NCI-H446 (cell line): ENCODE results near the gene DLGAP1.

Source experiments
- DNase-seq, 2 experiments: peaks; one replicate each; lab custom pipeline; 2025; lab: John Stamatoyannopoulos, UW

DLGAP1 gene

GRCh38 chr18:4238966-4239365 is 216.1 kb downstream of the DLGAP1 start:
- no peak for DNase-seq

GRCh38 chr18:4237664-4238041 is 217.5 kb downstream of the DLGAP1 start:
- DNase-seq = no peak

DNA sequence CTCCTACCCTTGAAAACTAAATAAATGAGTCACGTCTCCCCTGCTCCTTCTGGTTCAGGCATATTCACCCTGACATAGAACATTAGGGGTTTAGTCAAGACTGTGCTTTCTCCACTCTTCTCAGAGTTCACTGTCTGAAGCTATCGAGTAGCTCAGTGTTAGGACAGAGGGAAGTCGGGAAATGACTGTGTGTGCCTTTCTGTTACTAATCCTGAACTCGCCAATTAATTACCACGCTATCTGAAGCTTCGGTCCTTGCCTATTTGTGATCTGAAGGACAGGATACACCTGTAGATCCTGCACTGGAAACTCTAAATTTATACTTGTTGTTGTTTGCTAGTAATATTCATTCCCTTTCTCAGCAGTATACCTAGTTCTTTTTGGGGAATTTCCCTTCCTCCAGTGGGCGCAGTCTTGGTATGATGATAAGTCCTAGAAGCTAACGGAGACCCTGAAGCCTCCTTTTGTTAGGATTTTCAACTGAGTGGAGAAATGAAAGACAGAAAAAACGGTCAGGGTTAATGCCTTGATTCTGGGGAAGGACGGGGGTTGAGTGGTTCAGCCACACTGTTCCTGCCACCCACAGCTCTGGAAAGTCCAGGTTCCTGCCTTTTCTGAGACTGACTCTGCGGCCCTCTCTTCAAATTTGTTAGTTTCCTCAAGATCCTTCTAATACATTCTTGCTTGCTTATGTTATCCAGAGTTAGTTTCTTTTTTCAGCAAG is 218.0 kb downstream of the DLGAP1 start:
- DNase-seq = no peak

GRCh38 chr18:4233468-4233867 is 221.6 kb downstream of the DLGAP1 start:
- DNase-seq = no peak

DNA sequence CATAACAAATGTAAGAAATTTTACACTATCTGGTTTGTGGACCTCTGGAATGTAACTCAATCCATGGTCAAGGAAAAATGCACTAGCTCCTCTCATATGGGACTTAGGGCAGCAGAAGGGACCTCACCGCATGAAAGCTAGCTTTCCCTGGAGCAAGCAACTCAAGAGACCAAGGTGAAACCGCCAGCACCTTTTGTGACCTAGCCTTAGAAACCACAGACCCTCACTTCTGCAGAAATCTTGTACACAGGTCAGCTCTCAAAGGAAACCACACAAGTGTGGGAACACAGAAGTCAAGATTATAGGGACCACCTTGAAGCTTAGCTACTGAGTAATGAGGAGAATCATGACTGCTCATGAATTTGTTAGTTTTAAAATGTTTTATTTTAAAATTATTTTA is 222.5 kb downstream of the DLGAP1 start:
- DNase-seq = no peak

- peak in 1 of 2 experiments; percentile 18 for DNase-seq
Measured at GRCh38 chr18:4231260-4231659, 223.8 kb downstream of the DLGAP1 start.

- DNase-seq = no peak
Measured at GRCh38 chr18:4230450-4231168, 224.5 kb downstream of the DLGAP1 start.

- DNase-seq = no peak
Measured at GRCh38 chr18:4224031-4224704, 230.9 kb downstream of the DLGAP1 start.

GRCh38 chr18:4211111-4211837 is 243.8 kb downstream of the DLGAP1 start:
- peak in 1 of 2 experiments; percentile 23 for DNase-seq

DNA sequence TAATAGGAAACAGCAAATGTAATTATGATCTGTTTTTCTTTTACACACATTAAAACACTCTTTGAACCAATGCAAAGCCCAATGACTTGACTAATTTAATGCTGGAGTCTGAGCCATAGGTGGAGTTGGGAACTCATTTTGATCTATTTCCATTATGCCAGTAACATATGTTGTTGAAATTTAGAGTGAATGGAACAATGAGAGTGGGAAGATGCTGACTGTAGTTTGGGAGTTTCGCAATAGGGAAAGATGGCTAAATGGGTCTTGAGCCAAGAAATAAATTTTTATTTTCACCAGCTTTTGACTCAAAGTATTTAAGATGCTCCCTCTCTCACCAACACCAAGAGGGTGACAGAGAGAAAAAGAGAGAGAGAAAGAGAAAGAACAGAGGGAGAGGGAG is 246.7 kb downstream of the DLGAP1 start:
- DNase-seq = peak in 1 of 2 experiments; percentile 47

DNA sequence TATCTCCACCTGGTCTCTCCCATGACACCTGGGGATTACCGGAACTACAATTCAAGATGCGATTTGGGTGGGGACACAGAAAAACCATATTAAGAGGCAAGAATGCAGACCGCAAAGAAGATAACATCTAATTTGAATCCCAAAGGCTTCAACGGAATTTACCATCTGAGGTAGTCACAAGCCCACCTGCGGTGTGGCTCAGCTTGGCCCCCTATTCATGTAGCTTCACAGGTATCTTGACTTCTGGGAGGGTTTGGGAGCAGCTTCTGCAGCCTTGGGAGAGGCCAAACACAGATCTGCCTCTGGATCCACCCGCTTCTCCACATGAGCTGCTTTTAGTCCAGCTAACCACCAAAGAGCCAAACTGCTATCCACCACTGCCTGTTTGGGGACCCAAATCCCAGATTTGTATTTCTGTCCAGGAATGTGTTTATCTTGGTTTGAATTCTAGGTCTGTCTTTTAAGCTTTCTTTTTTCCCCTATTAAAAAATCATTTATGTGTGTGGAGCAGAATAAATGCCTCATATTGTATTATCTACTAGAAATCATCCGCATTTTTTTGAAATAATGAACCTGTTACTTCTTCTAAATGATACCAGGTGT is 247.6 kb downstream of the DLGAP1 start:
- DNase-seq = no peak

GRCh38 chr18:4204438-4204720 is 250.7 kb downstream of the DLGAP1 start:
- no peak for DNase-seq

GRCh38 chr18:4203568-4204437 is 251.3 kb downstream of the DLGAP1 start:
- peak; percentile 37 to 62 for DNase-seq

GRCh38 chr18:4200399-4200798 is 254.7 kb downstream of the DLGAP1 start:
- DNase-seq = no peak

GRCh38 chr18:4198956-4199355 is 256.2 kb downstream of the DLGAP1 start:
- no peak for DNase-seq

- peak; percentile 78 to 91 for DNase-seq
Measured at GRCh38 chr18:4196351-4196750, 258.8 kb downstream of the DLGAP1 start.

GRCh38 chr18:4193086-4193485 is 262.0 kb downstream of the DLGAP1 start:
- DNase-seq = no peak

GRCh38 chr18:4181882-4182568 is 273.1 kb downstream of the DLGAP1 start:
- DNase-seq = no peak

DNA sequence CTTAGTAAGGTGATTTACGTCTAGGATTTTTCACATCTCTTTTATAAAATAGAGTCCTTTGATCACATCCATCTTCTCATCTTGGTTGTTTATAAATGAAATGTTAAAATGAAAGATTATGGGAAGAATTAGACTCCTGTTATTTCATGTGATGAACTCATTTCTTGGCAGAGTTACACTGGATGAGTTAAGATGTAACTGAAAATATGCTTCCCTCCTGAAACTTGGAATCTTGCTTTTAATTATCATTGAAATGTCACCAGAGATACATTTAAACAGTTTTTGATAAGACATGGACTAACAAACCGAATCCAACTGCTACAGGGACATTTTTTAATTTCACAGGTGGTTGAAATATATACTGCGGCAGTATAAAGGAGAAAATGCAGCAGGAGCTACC is 274.0 kb downstream of the DLGAP1 start:
- no peak for DNase-seq
